ENCODE measurements around the gene SIGLEC10. TPM values are rescaled to one million over a fixed set of nuclear protein-coding genes. Genes with fewer than 3 reads are reported as not detected.

The SIGLEC10 gene
- total RNA-seq, 1 donor from 2014 or later = not detected

GRCh38 chr19:51460164-51460992, 42.9 kb upstream of the SIGLEC10 start:
- Histone ChIP-seq H2AFZ (ENCODE audit: low read depth, low read length) (no peak overlapping the region), H3K4me1 (ENCODE audit: insufficient read depth, low read length) (no peaks in the 10 kb centered on the region), H4K20me1 (ENCODE audit: insufficient read depth, low read length) (no peaks in the 10 kb centered on the region), H3K36me3 (ENCODE audit: insufficient read depth, low read length) (no peaks in the 10 kb centered on the region), H3K9ac (ENCODE audit: low read length) (no peak overlapping the region), H3K27ac (ENCODE audit: low read depth, low read length) (no peak overlapping the region), H3K9me3 (ENCODE audit: insufficient read depth, low read depth, low read length) (peaks cover 4% of the 10 kb centered on the region), H3K4me3 (ENCODE audit: insufficient read depth, low read depth, low read length) (no peak overlapping the region), H3K4me2 (ENCODE audit: low read length) (no peak overlapping the region), H3K27me3 (ENCODE audit: insufficient read depth, low read length) (no peaks in the 10 kb centered on the region), H3K79me2 (ENCODE audit: insufficient read depth, low read length) (no peaks in the 10 kb centered on the region)
- Mint-ChIP-seq H3K4me1 (ENCODE audit: low read depth, unreplicated experiment) (no peaks in the 10 kb centered on the region), H3K27me3 (ENCODE audit: low read depth, unreplicated experiment) (peaks cover 40% of the 10 kb centered on the region), H3K27ac (ENCODE audit: unreplicated experiment) (no peak overlapping the region), H3K36me3 (ENCODE audit: low read depth, unreplicated experiment) (no peaks in the 10 kb centered on the region), H3K9me3 (ENCODE audit: unreplicated experiment) (no peaks in the 10 kb centered on the region), H3K4me3 (ENCODE audit: unreplicated experiment) (no peak overlapping the region)
- FAIRE-seq (no peak), DNase-seq (ENCODE audit: low read depth) (no peak)
- TF ChIP-seq EZH2 (IDR thresholded peaks at IDR 0.05; ENCODE audit: insufficient read depth, low read length) = no peak
- TF ChIP-seq, protein P1, sequence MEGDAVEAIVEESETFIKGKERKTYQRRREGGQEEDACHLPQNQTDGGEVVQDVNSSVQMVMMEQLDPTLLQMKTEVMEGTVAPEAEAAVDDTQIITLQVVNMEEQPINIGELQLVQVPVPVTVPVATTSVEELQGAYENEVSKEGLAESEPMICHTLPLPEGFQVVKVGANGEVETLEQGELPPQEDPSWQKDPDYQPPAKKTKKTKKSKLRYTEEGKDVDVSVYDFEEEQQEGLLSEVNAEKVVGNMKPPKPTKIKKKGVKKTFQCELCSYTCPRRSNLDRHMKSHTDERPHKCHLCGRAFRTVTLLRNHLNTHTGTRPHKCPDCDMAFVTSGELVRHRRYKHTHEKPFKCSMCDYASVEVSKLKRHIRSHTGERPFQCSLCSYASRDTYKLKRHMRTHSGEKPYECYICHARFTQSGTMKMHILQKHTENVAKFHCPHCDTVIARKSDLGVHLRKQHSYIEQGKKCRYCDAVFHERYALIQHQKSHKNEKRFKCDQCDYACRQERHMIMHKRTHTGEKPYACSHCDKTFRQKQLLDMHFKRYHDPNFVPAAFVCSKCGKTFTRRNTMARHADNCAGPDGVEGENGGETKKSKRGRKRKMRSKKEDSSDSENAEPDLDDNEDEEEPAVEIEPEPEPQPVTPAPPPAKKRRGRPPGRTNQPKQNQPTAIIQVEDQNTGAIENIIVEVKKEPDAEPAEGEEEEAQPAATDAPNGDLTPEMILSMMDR (IDR thresholded peaks at IDR 0.05; ENCODE audit: insufficient read depth, low read depth, low read length) = no peak

DNA sequence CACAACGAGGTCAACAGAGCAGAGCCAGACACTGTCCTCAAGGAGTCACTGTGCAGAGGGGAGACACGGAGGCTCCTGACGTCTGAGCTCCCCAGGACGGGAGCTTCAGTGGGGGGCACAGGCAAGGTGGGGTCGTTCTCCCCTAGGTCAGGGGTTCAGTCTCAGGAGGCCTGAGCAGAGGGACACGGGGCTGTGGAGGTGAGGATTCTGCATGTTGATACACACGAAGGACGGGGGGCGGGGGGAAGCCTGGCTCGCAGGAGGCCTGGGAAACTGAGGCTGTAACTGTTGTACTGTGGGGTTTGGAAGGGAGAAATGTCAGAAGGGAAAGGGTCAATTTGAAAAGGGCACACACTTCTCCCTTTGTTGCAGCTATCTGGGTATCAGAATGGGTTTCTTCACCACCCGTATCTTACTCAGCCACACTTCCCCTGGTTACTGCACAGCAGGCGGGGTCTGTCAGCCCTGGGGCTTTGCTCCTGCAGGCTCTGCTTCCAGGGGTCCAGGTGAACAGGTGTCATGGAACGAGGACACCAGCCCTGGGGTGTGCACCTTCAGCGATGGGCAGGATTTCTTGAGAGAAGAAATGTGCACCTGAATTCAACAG, 41.6 kb upstream of the SIGLEC10 start:
- H3K27ac ChIP-seq (ENCODE audit: low read depth, low read length) = no peak overlapping the region
- FAIRE-seq = no peak
- DNase-seq (ENCODE audit: low read depth) = no peak
- Mint-ChIP-seq H3K9me3 (ENCODE audit: unreplicated experiment) (no peaks in the 10 kb centered on the region), H3K27me3 (ENCODE audit: low read depth, unreplicated experiment) (peaks cover 35% of the 10 kb centered on the region), H3K36me3 (ENCODE audit: low read depth, unreplicated experiment) (no peaks in the 10 kb centered on the region), H3K27ac (ENCODE audit: unreplicated experiment) (no peak overlapping the region), H3K4me1 (ENCODE audit: low read depth, unreplicated experiment) (no peaks in the 10 kb centered on the region), H3K4me3 (ENCODE audit: unreplicated experiment) (no peak overlapping the region)
- H3K4me1 ChIP-seq (ENCODE audit: insufficient read depth, low read length) = no peaks in the 10 kb centered on the region
- H2AFZ ChIP-seq (ENCODE audit: low read depth, low read length) = no peak overlapping the region
- H3K4me3 ChIP-seq (ENCODE audit: insufficient read depth, low read depth, low read length) = no peak overlapping the region
- TF ChIP-seq, protein P1 (IDR thresholded peaks at IDR 0.05; ENCODE audit: insufficient read depth, low read depth, low read length) = no peak
- no peak for TF ChIP-seq EZH2 (IDR thresholded peaks at IDR 0.05; ENCODE audit: insufficient read depth, low read length)
- no peak overlapping the region for H3K9ac ChIP-seq (ENCODE audit: low read length)
- no peaks in the 10 kb centered on the region for H3K79me2 ChIP-seq (ENCODE audit: insufficient read depth, low read length)
- peaks cover 4% of the 10 kb centered on the region for H3K9me3 ChIP-seq (ENCODE audit: insufficient read depth, low read depth, low read length)
- no peaks in the 10 kb centered on the region for H3K36me3 ChIP-seq (ENCODE audit: insufficient read depth, low read length)
- no peaks in the 10 kb centered on the region for H4K20me1 ChIP-seq (ENCODE audit: insufficient read depth, low read length)
- H3K4me2 ChIP-seq (ENCODE audit: low read length) = no peak overlapping the region
- no peaks in the 10 kb centered on the region for H3K27me3 ChIP-seq (ENCODE audit: insufficient read depth, low read length)

All from astrocyte (in vitro differentiated cells and primary cell).